ENCODE measurements around the gene RNF25. TPM values are rescaled to one million over a fixed set of nuclear protein-coding genes. Genes with fewer than 3 reads are reported as not detected.

Gene RNF25
- total and polyA plus RNA-seq, 2 of the 4 experiments (the other 2 are of a cell fraction) = 56.5 to 78.1 TPM

DNA sequence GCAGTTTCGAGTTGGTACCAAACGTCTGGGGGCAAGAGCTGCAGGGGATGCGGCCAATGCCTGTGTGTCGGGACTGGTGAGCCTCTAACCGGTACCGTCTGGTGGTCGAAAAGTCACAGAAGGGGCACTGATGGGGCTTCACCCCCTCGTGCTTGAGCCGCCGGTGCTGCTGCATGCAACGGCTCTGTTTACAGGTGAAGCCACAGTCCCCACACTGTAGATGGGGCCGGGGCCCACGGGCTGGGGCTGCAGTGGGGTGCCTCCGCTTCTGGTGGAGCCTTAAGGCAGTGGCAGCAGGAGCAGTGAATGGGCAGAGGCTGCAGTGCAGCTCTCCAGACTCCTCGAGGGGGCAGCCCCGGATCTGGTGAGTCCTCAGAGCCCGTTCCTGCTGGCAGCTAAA is 29.0 kb downstream of the RNF25 start:
- Histone ChIP-seq H3K14ac (replicated peaks; ENCODE audit: low read depth, low read length) (no peak overlapping the region), H2BK20ac (ENCODE audit: low read depth, low read length) (no peak overlapping the region), H3K79me1 (ENCODE audit: low read depth in 1 of 2, low read length in 2 of 2) (peaks cover 8 to 10% of the 10 kb centered on the region in 2 experiments; a peak in 3 of 4 replicates), H2BK15ac (ENCODE audit: low read depth, low read length) (no peak overlapping the region), H2BK5ac (ENCODE audit: low read depth, low read length, poor library complexity, severe bottlenecking) (no peak overlapping the region), H2AK9ac (replicated peaks; ENCODE audit: low read depth, low read length, poor library complexity) (no peak overlapping the region), H3K27me3 (ENCODE audit: control insufficient read depth, insufficient read depth, low read length) (no peaks in the 10 kb centered on the region), H3K36me3 (ENCODE audit: control insufficient read depth, insufficient read depth, low read length) (peaks cover 70% of the 10 kb centered on the region), H3K9me1 (ENCODE audit: insufficient read depth, low read length) (no peaks in the 10 kb centered on the region), H4K5ac (ENCODE audit: low read depth, low read length) (no peak overlapping the region), H3K4me1 (ENCODE audit: control insufficient read depth, insufficient read depth, low read length) (no peaks in the 10 kb centered on the region), H3K23ac (ENCODE audit: low read depth, low read length) (no peak overlapping the region), H3K4me3 (ENCODE audit: insufficient read depth, low read depth, low read length) (no peak overlapping the region), H4K91ac (ENCODE audit: insufficient read depth, low read depth, low read length) (no peak overlapping the region), H3K4me2 (ENCODE audit: low read depth, low read length) (no peak overlapping the region), H2AFZ (replicated peaks; ENCODE audit: low read length, poor library complexity) (no peak overlapping the region), H3K4ac (ENCODE audit: low read depth, low read length) (no peak overlapping the region), H3K27ac (ENCODE audit: insufficient read depth, low read length) (no peak overlapping the region), H3K9me3 (ENCODE audit: control insufficient read depth, insufficient read depth, low read length) (no peaks in the 10 kb centered on the region), H4K20me1 (ENCODE audit: insufficient read depth, low read length) (no peaks in the 10 kb centered on the region; the same call in 1 of the 2 replicates), H2BK120ac (ENCODE audit: low read depth, low read length) (no peak overlapping the region), H3K18ac (ENCODE audit: low read depth, low read length) (no peak overlapping the region), H2AK5ac (ENCODE audit: low read depth, low read length) (no peak overlapping the region), H3K56ac (ENCODE audit: extremely low read depth, insufficient read depth, low read length) (no peak overlapping the region), H3K9ac (ENCODE audit: low read depth, low read length) (no peak overlapping the region), H4K8ac (ENCODE audit: low read depth in 2 of 2, low read length in 2 of 2) (no peak overlapping the region)
- no TSS peak for BruUV-seq (replicated peaks)
- no peak for TF ChIP-seq CHD1 (IDR thresholded peaks at IDR 0.05; ENCODE audit: low read depth, low read length)
- TF ChIP-seq MXI1 (IDR thresholded peaks at IDR 0.05; ENCODE audit: borderline replicate concordance, low read depth, low read length) = no peak
- TF ChIP-seq ELK1 (IDR thresholded peaks at IDR 0.05; ENCODE audit: borderline replicate concordance, low read depth, low read length) = no peak
- no peak for TF ChIP-seq NFE2L2 (IDR thresholded peaks at IDR 0.05; ENCODE audit: low read depth, low read length)
- TF ChIP-seq USF2 (IDR thresholded peaks at IDR 0.05; ENCODE audit: low read depth, low read length) = no peak
- no peak for TF ChIP-seq MAZ (IDR thresholded peaks at IDR 0.05; ENCODE audit: borderline replicate concordance, low read depth, low read length)
- no peak for TF ChIP-seq MAFK (IDR thresholded peaks at IDR 0.05; ENCODE audit: low read depth, low read length)
- TF ChIP-seq RCOR1 (IDR thresholded peaks at IDR 0.05; ENCODE audit: insufficient replicate concordance, low read length) = no peak
- no peak for TF ChIP-seq CTCF (conservative IDR thresholded peaks at IDR 0.05; ENCODE audit: low read depth, low read length)
- no peak for TF ChIP-seq SMC3 (IDR thresholded peaks at IDR 0.05; ENCODE audit: low read depth, low read length)
- CTCF ChIA-PET = no interaction called here
- intact Hi-C loops (cut with micrococcal nuclease) = loop anchor here (10.0 kb wide), 1 partner anchor 168 kb away; no protein-coding TSS in a partner anchor
- DNase-seq = no peak
- in situ Hi-C loops (cut with MboI; ENCODE audit: low sequenced_read_pairs) = no loop called here
- ATAC-seq (ENCODE audit: low read depth) = no peak
- dilution Hi-C loops (cut with HindIII; ENCODE audit: low sequenced_read_pairs, unreplicated experiment) = no loop called here
- POLR2A ChIA-PET (ENCODE audit: unreplicated experiment) = no interaction called here
- WGBS, 2 experiments (ENCODE audit: extremely low coverage in 2 of 2, insufficient read length in 1 of 2) = 95% methylated on average over 13 of the region's 17 CpGs; no CpG with 5 or more reads in 1 of the 2 experiments
